H9 (cell line): ENCODE data around the gene MESP1. TPM values are rescaled to one million over a fixed set of nuclear protein-coding genes. Genes with fewer than 3 reads are reported as not detected.

Experiments used
- DNase-seq: peaks from one replicate; pipeline ENCODE4 v3.0.0-alpha.2; 2017
- H2AFZ ChIP-seq: one replicate; pipeline ENCODE4 v1.6.1; 2013; ENCODE audit warnings: mild to moderate bottlenecking, low read length, control low read depth, moderate library complexity
- H2AK5ac ChIP-seq: 2 replicates; pipeline ENCODE4 v1.6.1; 2013; ENCODE audit warnings: low read length, control low read depth, mixed read lengths; ENCODE audit not compliant: insufficient read length
- H2BK120ac ChIP-seq: one replicate; pipeline ENCODE4 v1.6.1; 2013; ENCODE audit warnings: low read depth, mild to moderate bottlenecking, low read length, control low read depth, inconsistent platforms; ENCODE audit not compliant: poor library complexity, severe bottlenecking
- H2BK12ac ChIP-seq: 2 replicates; pipeline ENCODE4 v1.6.1; 2013; ENCODE audit warnings: low read length, control low read depth, mixed read lengths, low read depth; ENCODE audit not compliant: insufficient read length
- H2BK15ac ChIP-seq: 2 replicates; pipeline ENCODE4 v1.6.1; 2013; ENCODE audit warnings: low read depth, low read length, control low read depth
- H2BK20ac ChIP-seq: one replicate; pipeline ENCODE4 v1.6.1; 2013; ENCODE audit warnings: low read depth, mild to moderate bottlenecking, low read length, control low read depth, inconsistent platforms; ENCODE audit not compliant: poor library complexity, severe bottlenecking
- H2BK5ac ChIP-seq: 2 replicates; pipeline ENCODE4 v1.6.1; 2013; ENCODE audit warnings: low read length, control low read depth, mixed read lengths; ENCODE audit not compliant: insufficient read length
- H3K14ac ChIP-seq: 2 replicates; pipeline ENCODE4 v1.6.1; 2013; ENCODE audit warnings: low read length, control low read depth; ENCODE audit not compliant: insufficient read depth
- H3K18ac ChIP-seq: 2 replicates; pipeline ENCODE4 v1.6.1; 2013; ENCODE audit warnings: low read depth, mild to moderate bottlenecking, mixed read lengths, low read length, control low read depth; ENCODE audit not compliant: insufficient read length
- H3K23ac ChIP-seq: 2 replicates; pipeline ENCODE4 v1.6.1; 2013; ENCODE audit warnings: low read length, control low read depth, mixed read lengths, low read depth; ENCODE audit not compliant: insufficient read length
- H3K23me2 ChIP-seq: 2 replicates; pipeline ENCODE4 v1.6.1; 2013; ENCODE audit warnings: low read depth, mild to moderate bottlenecking, mixed read lengths, low read length, control low read depth; ENCODE audit not compliant: insufficient read length, poor library complexity, severe bottlenecking
- H3K27ac ChIP-seq: 2 replicates; pipeline ENCODE4 v1.5.1; 2013; ENCODE audit warnings: low read length, control low read depth, mixed read lengths, low read depth; ENCODE audit not compliant: insufficient read length
- H3K27me3 ChIP-seq: 2 replicates; pipeline ENCODE4 v1.6.1; 2013; ENCODE audit warnings: low read length, control low read depth, inconsistent platforms; ENCODE audit not compliant: insufficient read depth
- H3K4ac ChIP-seq: 2 replicates; pipeline ENCODE4 v1.6.1; 2013; ENCODE audit warnings: low read depth, mild to moderate bottlenecking, control low read depth, inconsistent platforms, low read length, moderate library complexity
- H3K4me1 ChIP-seq: 2 replicates; pipeline ENCODE4 v1.6.1; 2013; ENCODE audit warnings: low read length, control low read depth, inconsistent platforms; ENCODE audit not compliant: insufficient read depth
- H3K4me2 ChIP-seq: 2 replicates; pipeline ENCODE4 v1.6.1; 2013; ENCODE audit warnings: low read length, control low read depth, mixed read lengths; ENCODE audit not compliant: insufficient read length, insufficient read depth
- H3K56ac ChIP-seq: 2 replicates; pipeline ENCODE4 v1.6.1; 2013; ENCODE audit warnings: low read depth, mild to moderate bottlenecking, mixed read lengths, low read length, control low read depth; ENCODE audit not compliant: insufficient read length
- H3K79me1 ChIP-seq: 2 replicates; pipeline ENCODE4 v1.6.1; 2013; ENCODE audit warnings: low read depth, mild to moderate bottlenecking, moderate library complexity, low read length, control low read depth, inconsistent platforms; ENCODE audit not compliant: insufficient read depth, poor library complexity, severe bottlenecking
- H3K79me2 ChIP-seq: 2 replicates; pipeline ENCODE4 v1.6.1; 2013; ENCODE audit warnings: low read length, control low read depth, inconsistent platforms; ENCODE audit not compliant: insufficient read depth
- H3K9ac ChIP-seq: 2 replicates; pipeline ENCODE4 v1.6.1; 2013; ENCODE audit warnings: low read length, control low read depth, mixed read lengths; ENCODE audit not compliant: insufficient read length; ENCODE audit errors: extremely low read depth
- H3K9me3 ChIP-seq: one replicate; pipeline ENCODE4 v1.6.1; 2013; ENCODE audit warnings: low read depth, low read length, inconsistent platforms; ENCODE audit not compliant: control insufficient read depth
- H3T11ph ChIP-seq: one replicate; pipeline ENCODE4 v1.6.1; 2013; ENCODE audit warnings: mild to moderate bottlenecking, low read length, control low read depth, inconsistent platforms
- H4K20me1 ChIP-seq: one replicate; pipeline ENCODE4 v1.6.1; 2013; ENCODE audit not compliant: control insufficient read depth, insufficient read length, insufficient read depth
- H4K5ac ChIP-seq: 2 replicates; pipeline ENCODE4 v1.6.1; 2013; ENCODE audit warnings: low read depth, mild to moderate bottlenecking, mixed read lengths, low read length, control low read depth; ENCODE audit not compliant: insufficient read length
- H4K8ac ChIP-seq: replicated peaks from 2 replicates; pipeline ENCODE4 v1.6.1; 2013; ENCODE audit warnings: low read length, control low read depth, mixed read lengths, low read depth; ENCODE audit not compliant: insufficient read length
- H4K91ac ChIP-seq: 2 replicates; pipeline ENCODE4 v1.6.1; 2013; ENCODE audit warnings: low read depth, mild to moderate bottlenecking, moderate library complexity, mixed read lengths, low read length, control low read depth; ENCODE audit not compliant: insufficient read length
- H3K27ac Mint-ChIP-seq, 3 experiments: 2 replicates in 2 of 3; 3 replicates in 1 of 3; pipeline ENCODE4 v1.8.0; 2020 to 2021; ENCODE audit warnings: mixed read lengths in 3 of 3, mild to moderate bottlenecking in 1 of 3, moderate library complexity in 1 of 3
- H3K27me3 Mint-ChIP-seq: 2 replicates; pipeline ENCODE4 v1.8.0; 2021; ENCODE audit warnings: low read depth, mild to moderate bottlenecking, moderate library complexity, mixed read lengths
- H3K36me3 Mint-ChIP-seq, 3 experiments: 2 replicates in 2 of 3; 3 replicates in 1 of 3; pipeline ENCODE4 v1.8.0; 2020 to 2021; ENCODE audit warnings: low read depth in 3 of 3, mixed read lengths in 3 of 3; ENCODE audit not compliant: insufficient read depth in 1 of 3
- H3K4me1 Mint-ChIP-seq, 2 experiments: 2 replicates each; pipeline ENCODE4 v1.8.0; 2020; ENCODE audit warnings: mixed read lengths in 2 of 2
- H3K4me3 Mint-ChIP-seq, 2 experiments: 2 replicates in 1 of 2; 3 replicates in 1 of 2; pipeline ENCODE4 v1.8.0; 2020 to 2021; ENCODE audit warnings: mild to moderate bottlenecking in 2 of 2, mixed read lengths in 2 of 2, moderate library complexity in 1 of 2
- H3K9me3 Mint-ChIP-seq, 2 experiments: 2 replicates in 1 of 2; 3 replicates in 1 of 2; pipeline ENCODE4 v1.8.0; 2020; ENCODE audit warnings: mild to moderate bottlenecking in 2 of 2, mixed read lengths in 2 of 2, moderate library complexity in 1 of 2
- WGBS: extraction: QIAGEN DNeasy Blood & Tissue Kit; methylation state at CpG from one replicate; pipeline ENCODE4 v1.1.7; 2013; ENCODE audit warnings: missing lambda C conversion rate, low lambda C conversion rate, mixed read lengths; ENCODE audit not compliant: insufficient read length; ENCODE audit errors: extremely low coverage; 5-methylcytosine and 5-hydroxymethylcytosine counted together
- total RNA-seq: library from RNA; stranded (reverse); gene quantifications from 2 replicates; pipeline ENCODE4 v1.2.1, GENCODE V29; 2021
- TF ChIP-seq, protein P1 (sequence below): fragments of 200-600 bp; sonication (generic); conservative IDR thresholded peaks from 3 replicates; pipeline ENCODE4 v1.8.0; 2021; ENCODE audit warnings: antibody characterized with exemption, mild to moderate bottlenecking

The MESP1 gene
- total RNA-seq, 1 experiment from 2014 or later, result not detected

DNA sequence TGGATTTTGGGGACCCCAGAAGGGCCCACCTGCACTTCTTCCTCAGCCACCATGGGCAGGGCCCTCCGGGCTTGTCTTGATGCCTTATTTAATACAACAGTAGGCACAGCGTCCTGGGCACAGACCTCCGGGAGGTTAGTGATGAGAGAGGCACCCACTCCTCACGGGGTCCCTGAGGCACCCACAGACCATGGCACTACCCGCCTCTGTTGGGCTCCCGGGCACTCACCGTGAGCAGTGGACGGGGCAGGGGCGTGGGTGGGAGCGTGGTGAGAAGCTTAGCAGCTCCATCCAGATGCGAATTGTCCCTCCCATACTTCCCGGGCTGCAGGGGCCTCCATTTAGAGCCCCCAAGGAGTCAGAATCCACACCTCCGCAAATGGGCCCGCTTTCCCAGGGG, 24.8 kb upstream of the MESP1 start:
- H2AFZ ChIP-seq, result no peak overlapping the region
- no peak overlapping the region for H3K4me3 Mint-ChIP-seq

More for the DNA sequence above, 24.8 kb upstream of the MESP1 start:
- Mint-ChIP-seq H3K4me1 (peaks cover 0 to 3% of the 10 kb centered on the region in 2 experiments; a peak in 1 of 4 replicates), H3K27ac (no peak overlapping the region), H3K27me3 (peaks cover 57% of the 10 kb centered on the region), H3K36me3 (no peaks in the 10 kb centered on the region), H3K9me3 (no peaks in the 10 kb centered on the region)
- no peak overlapping the region for H4K8ac ChIP-seq
- no peaks in the 10 kb centered on the region for H3K9me3 ChIP-seq
- no peak overlapping the region for H2BK20ac ChIP-seq
- H2BK12ac ChIP-seq, result no peak overlapping the region
- H3K56ac ChIP-seq, result no peak overlapping the region
- H3K27ac ChIP-seq, result no peak overlapping the region
- H3K4ac ChIP-seq, result no peak overlapping the region
- no peak overlapping the region for H3K4me2 ChIP-seq
- TF ChIP-seq, protein P1, sequence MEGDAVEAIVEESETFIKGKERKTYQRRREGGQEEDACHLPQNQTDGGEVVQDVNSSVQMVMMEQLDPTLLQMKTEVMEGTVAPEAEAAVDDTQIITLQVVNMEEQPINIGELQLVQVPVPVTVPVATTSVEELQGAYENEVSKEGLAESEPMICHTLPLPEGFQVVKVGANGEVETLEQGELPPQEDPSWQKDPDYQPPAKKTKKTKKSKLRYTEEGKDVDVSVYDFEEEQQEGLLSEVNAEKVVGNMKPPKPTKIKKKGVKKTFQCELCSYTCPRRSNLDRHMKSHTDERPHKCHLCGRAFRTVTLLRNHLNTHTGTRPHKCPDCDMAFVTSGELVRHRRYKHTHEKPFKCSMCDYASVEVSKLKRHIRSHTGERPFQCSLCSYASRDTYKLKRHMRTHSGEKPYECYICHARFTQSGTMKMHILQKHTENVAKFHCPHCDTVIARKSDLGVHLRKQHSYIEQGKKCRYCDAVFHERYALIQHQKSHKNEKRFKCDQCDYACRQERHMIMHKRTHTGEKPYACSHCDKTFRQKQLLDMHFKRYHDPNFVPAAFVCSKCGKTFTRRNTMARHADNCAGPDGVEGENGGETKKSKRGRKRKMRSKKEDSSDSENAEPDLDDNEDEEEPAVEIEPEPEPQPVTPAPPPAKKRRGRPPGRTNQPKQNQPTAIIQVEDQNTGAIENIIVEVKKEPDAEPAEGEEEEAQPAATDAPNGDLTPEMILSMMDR, result no peak
- H4K5ac ChIP-seq, result no peak overlapping the region
- peaks cover 7% of the 10 kb centered on the region; the same call in 1 of the 2 replicates for H3K27me3 ChIP-seq
- no peak for DNase-seq
- H4K20me1 ChIP-seq, result no peaks in the 10 kb centered on the region
- no peak overlapping the region for H2BK15ac ChIP-seq
- no peaks in the 10 kb centered on the region for H3K79me2 ChIP-seq
- H3K4me1 ChIP-seq, result no peaks in the 10 kb centered on the region
- H3K23ac ChIP-seq, result no peak overlapping the region
- no peak overlapping the region for H2BK5ac ChIP-seq
- no peak overlapping the region for H3T11ph ChIP-seq
- H3K79me1 ChIP-seq, result no peaks in the 10 kb centered on the region
- peaks cover 4% of the 10 kb centered on the region for H3K23me2 ChIP-seq
- no peak overlapping the region for H3K9ac ChIP-seq
- H2BK120ac ChIP-seq, result no peak overlapping the region
- no CpG with 5 or more reads among the region's 14 CpGs for WGBS
- H4K91ac ChIP-seq, result no peak overlapping the region
- no peak overlapping the region for H3K18ac ChIP-seq
- no peak overlapping the region for H2AK5ac ChIP-seq
- no peak overlapping the region for H3K14ac ChIP-seq
